Lung (tissue), 12 donors: ENCODE results near the gene KRT2. TPM values are rescaled to one million over a fixed set of nuclear protein-coding genes. Genes with fewer than 3 reads are reported as not detected.

Experiments used
- ATAC-seq: fragments of 200-7000 bp; cut with Tn5 transposase; one replicate; pipeline ENCODE4 v1.9.1; 2020; ENCODE audit warnings: moderate number of reproducible peaks; ENCODE audit not compliant: insufficient read depth, low FRiP score
- DNase-seq, 3 donors: peaks; one replicate each; pipeline ENCODE4 v3.0.0-alpha.2; 2013 to 2017
- H3K27ac ChIP-seq, 2 donors: one replicate each; pipeline ENCODE4 v1.5.1; 2013; ENCODE audit warnings: mild to moderate bottlenecking in 2 of 2, moderate library complexity in 2 of 2, control low read depth in 1 of 2, inconsistent platforms in 1 of 2, low read depth in 1 of 2, low read length in 1 of 2
- H3K27me3 ChIP-seq, 3 donors: one replicate each; pipeline ENCODE4 v1.5.1; 2013; ENCODE audit warnings: low read length in 2 of 3; ENCODE audit not compliant: control insufficient read depth in 3 of 3, insufficient read depth in 3 of 3
- H3K36me3 ChIP-seq, 4 donors: one replicate each; pipeline ENCODE4 v1.5.1; 2013; ENCODE audit warnings: low read length in 4 of 4, mild to moderate bottlenecking in 1 of 4, moderate library complexity in 1 of 4; ENCODE audit not compliant: control insufficient read depth in 4 of 4, insufficient read depth in 4 of 4
- H3K4me1 ChIP-seq, 5 donors: one replicate each; pipeline ENCODE4 v1.5.1; 2013; ENCODE audit warnings: low read length in 5 of 5, mild to moderate bottlenecking in 2 of 5, moderate library complexity in 1 of 5; ENCODE audit not compliant: control insufficient read depth in 5 of 5, insufficient read depth in 5 of 5
- H3K4me3 ChIP-seq: one replicate; pipeline ENCODE4 v1.5.1; 2013; ENCODE audit warnings: mild to moderate bottlenecking, control low read depth, moderate library complexity
- H3K9ac ChIP-seq, 2 donors: one replicate each; pipeline ENCODE4 v1.5.1; 2013; ENCODE audit warnings: low read length in 2 of 2, control low read depth in 1 of 2; ENCODE audit not compliant: insufficient read depth in 1 of 2
- H3K9me3 ChIP-seq, 4 donors: one replicate each; pipeline ENCODE4 v1.5.1; 2013; ENCODE audit warnings: low read length in 3 of 4, mild to moderate bottlenecking in 1 of 4, moderate library complexity in 1 of 4; ENCODE audit not compliant: control insufficient read depth in 4 of 4, insufficient read depth in 3 of 4
- WGBS, 2 donors: extraction: QIAGEN DNeasy Blood & Tissue Kit; methylation state at CpG; one replicate each; pipeline ENCODE4 v1.1.7; 2013; 5-methylcytosine and 5-hydroxymethylcytosine counted together
- polyA plus RNA-seq, 2 donors: library from polyadenylated mRNA; stranded (reverse); fragments of 200-250 nt; gene quantifications; one replicate each; pipeline ENCODE4 v1.2.1, GENCODE V29; 2013
- total RNA-seq, 2 donors: library from RNA; depleted of rRNA in 1 of 2; stranded (reverse); fragments of >200 nt in 1 of 2; gene quantifications; one replicate each; pipeline ENCODE4 v1.2.1, GENCODE V29; 2014 to 2021
- TF ChIP-seq, protein P1 (sequence below): IDR thresholded peaks from 2 replicates; pipeline ENCODE4 v1.5.1; 2012; ENCODE audit warnings: mild to moderate bottlenecking; ENCODE audit errors: control extremely low read depth, extremely low read depth
- donor health status: control.
- donor health status: control.
- donor health status: Bipolar disorder and iron deficiency.
- donor health status: healthy.
- donor health status: DM: yes; HTN: yes; CAD: no.

Gene KRT2
- total and polyA plus RNA-seq, 4 donors, result 0.03 TPM; not detected in 3

DNA sequence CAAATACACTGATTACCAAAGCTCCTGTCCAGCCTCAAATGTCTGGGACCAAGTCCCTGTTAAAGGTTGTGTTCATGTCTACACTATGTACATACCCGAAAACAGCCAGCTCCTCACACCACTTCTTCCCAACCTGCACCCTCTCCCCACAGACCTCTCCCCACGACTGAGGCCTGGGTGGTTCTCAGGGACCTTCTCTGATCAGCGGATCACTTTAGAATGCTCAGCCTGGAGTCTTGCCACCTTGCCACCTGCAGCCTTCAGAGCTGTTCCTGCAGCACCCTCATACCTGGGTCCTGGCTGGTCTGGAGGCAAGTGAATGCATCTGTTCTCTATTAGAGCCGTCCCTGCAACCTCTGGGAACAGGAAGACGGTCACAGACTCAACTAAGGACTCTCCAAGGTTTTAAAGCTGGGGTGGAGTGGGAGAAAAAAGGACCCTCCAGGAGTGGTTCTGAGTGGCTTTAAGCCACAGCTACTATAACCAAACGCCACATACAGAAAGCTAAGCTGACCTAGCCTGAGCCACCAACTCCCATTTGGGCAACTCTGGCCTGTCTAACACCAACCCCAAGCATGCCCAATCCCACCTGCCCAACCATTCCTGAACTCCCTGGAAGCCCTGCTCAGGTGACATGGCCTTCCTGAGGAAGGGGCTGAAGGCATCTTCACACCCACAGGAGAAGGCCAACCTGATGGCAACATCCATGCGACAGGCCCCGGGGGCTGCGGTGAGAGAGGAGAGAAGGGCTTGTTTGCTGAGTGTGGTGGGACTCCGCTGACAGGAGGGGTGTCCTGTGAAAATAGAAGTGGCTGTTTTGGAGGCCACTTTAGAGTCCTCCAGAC lies 8.6 kb downstream of the KRT2 start:
- Histone ChIP-seq H3K27ac (no peak overlapping the region), H3K4me1 (no peaks in the 10 kb centered on the region), H3K9me3 (no peaks in the 10 kb centered on the region), H3K27me3 (peaks cover 0 to 11% (median 2%) of the 10 kb centered on the region in 3 donors), H3K4me3 (no peak overlapping the region), H3K36me3 (no peaks in the 10 kb centered on the region), H3K9ac (no peak overlapping the region)
- 79 to 92% methylated on average over 10 of the region's 10 CpGs for whole genome bisulfite sequencing, 2 donors
- ATAC-seq, result no peak
- TF ChIP-seq, protein P1, sequence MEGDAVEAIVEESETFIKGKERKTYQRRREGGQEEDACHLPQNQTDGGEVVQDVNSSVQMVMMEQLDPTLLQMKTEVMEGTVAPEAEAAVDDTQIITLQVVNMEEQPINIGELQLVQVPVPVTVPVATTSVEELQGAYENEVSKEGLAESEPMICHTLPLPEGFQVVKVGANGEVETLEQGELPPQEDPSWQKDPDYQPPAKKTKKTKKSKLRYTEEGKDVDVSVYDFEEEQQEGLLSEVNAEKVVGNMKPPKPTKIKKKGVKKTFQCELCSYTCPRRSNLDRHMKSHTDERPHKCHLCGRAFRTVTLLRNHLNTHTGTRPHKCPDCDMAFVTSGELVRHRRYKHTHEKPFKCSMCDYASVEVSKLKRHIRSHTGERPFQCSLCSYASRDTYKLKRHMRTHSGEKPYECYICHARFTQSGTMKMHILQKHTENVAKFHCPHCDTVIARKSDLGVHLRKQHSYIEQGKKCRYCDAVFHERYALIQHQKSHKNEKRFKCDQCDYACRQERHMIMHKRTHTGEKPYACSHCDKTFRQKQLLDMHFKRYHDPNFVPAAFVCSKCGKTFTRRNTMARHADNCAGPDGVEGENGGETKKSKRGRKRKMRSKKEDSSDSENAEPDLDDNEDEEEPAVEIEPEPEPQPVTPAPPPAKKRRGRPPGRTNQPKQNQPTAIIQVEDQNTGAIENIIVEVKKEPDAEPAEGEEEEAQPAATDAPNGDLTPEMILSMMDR, result no peak
- no peak for DNase-seq

DNA sequence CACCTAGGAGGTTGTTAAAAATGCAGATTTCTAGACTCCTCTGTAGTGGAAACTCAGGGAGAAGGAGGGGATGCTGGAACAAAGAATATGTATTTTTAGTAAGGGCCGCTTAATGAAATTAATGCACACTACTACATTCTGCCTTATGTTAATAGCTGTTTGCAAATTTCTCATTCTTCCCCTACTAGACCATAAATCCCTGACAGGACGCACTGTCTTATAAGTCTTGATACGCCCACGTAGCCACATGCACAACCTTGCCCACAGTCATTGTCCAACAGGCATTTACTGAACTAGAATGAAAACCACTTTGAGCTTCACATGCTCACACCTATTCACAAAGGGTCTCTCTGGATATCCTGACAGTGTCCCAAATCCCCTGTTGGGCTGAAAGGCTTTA lies 10.5 kb downstream of the KRT2 start:
- Histone ChIP-seq H3K27me3 (peaks cover 0 to 11% (median 2%) of the 10 kb centered on the region in 3 donors), H3K36me3 (no peaks in the 10 kb centered on the region), H3K4me1 (no peaks in the 10 kb centered on the region), H3K9ac (no peak overlapping the region), H3K4me3 (no peak overlapping the region), H3K27ac (no peak overlapping the region), H3K9me3 (no peaks in the 10 kb centered on the region)
- TF ChIP-seq, protein P1, result no peak
- no peak for ATAC-seq
- 69 to 79% methylated on average over 4 of the region's 4 CpGs for WGBS, 2 donors
- DNase-seq, result no peak

DNA sequence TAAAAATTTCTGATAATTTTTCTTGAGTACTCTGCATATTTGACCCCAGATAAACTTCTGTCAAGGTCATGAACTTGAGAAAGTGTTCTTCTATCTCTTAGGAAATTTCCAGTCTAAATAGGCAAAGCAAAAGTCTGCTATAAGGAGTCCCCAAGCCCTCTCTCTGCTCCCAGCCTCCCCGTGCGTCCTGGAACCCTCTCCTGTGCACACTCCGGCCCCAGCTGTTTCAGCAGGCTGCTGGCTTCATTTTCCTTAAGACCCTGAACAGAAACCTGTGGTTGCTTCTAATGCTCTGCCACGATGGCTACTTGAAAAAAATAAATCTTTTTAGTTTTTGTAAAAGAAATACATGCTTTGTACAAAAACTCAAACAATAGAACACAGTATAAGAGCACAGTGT lies 14.7 kb downstream of the KRT2 start:
- Histone ChIP-seq H3K4me1 (no peaks in the 10 kb centered on the region), H3K4me3 (no peak overlapping the region), H3K9me3 (no peaks in the 10 kb centered on the region), H3K27ac (no peak overlapping the region), H3K36me3 (no peaks in the 10 kb centered on the region), H3K27me3 (peaks cover 0 to 11% (median 5%) of the 10 kb centered on the region in 3 donors), H3K9ac (no peak overlapping the region)
- WGBS, 2 donors, result 70 to 85% methylated on average over 4 of the region's 4 CpGs
- no peak for DNase-seq
- TF ChIP-seq, protein P1, result no peak
- no peak for ATAC-seq
